GM13976 (cell line): Measurements from ENCODE around the gene MOV10L1.
"Not testable (repeated sequence)": the region's sequence is repeated elsewhere in the genome, so short reads cannot be mapped to it uniquely, and the experiment has no call there.

Experiments
- DNase-seq: peaks from one replicate; pipeline ENCODE4 v3.0.0; 2012; ENCODE audit warnings: low spot score
- CTCF ChIP-seq: IDR thresholded peaks from 2 replicates; pipeline ENCODE4 v1.5.1; 2012; ENCODE audit warnings: borderline replicate concordance, mild to moderate bottlenecking; ENCODE audit not compliant: insufficient read depth; ENCODE audit errors: extremely low read depth, missing control alignments, control extremely low read depth
- in situ Hi-C: fragments of 300-500 bp; cut with MboI; formaldehyde crosslinking; loops from one replicate; pipeline ENCODE4 v1.12.0; 2022; ENCODE audit warnings: low sequenced_read_pairs, mixed read lengths, inconsistent platforms; ENCODE audit not compliant: unreplicated experiment

Gene MOV10L1

DNA sequence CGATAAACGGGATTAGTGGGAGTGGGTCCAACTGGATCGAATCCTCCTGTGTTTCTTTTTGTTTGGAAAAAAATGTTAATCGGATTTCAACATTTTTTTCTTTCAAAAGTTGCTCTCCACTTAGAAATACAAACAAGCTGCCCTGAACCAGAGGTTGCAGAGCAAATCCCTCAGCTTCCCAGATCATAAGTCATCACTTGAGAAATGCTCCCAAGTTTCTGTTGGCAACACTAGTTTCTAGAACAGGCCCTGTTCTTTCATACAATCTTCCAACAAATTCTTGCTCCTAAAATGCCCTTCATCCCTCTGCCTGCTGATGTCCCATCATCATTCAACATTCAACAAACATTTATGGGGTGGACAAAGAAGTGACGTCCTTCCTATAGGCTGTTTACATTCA lies 3.3 kb upstream of the MOV10L1 start:
- no peak for DNase-seq
- in situ Hi-C loops = no loop called here
- TF ChIP-seq CTCF = no peak

- in situ Hi-C loops, DNase-seq: not testable (repeated sequence)
These were observed 2.8 kb upstream of the MOV10L1 start for GRCh38 chr22:50086975-50087374.

DNA sequence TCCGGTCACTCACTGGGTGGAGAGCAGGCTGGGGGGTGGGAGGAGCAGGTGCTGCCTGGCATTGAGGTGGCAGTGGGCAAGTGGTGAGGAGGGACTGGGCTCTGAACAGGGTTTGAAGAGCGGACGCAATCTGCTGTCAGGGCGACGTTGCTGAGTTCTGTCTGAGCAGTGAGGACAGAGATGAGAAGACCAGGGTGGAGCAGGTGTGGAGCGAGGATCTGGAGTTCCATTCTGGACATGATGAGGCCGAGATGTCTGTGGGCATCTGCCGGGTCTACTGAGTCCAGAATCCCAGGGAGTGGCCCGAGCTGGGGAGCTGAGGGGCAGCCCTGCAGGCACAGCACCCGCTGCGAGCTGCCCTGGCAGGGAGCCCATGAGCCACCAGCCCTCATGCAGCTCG lies 2.2 kb upstream of the MOV10L1 start:
- in situ Hi-C loops = no loop called here
- TF ChIP-seq CTCF = no peak
- DNase-seq = peak; percentile 13

DNA sequence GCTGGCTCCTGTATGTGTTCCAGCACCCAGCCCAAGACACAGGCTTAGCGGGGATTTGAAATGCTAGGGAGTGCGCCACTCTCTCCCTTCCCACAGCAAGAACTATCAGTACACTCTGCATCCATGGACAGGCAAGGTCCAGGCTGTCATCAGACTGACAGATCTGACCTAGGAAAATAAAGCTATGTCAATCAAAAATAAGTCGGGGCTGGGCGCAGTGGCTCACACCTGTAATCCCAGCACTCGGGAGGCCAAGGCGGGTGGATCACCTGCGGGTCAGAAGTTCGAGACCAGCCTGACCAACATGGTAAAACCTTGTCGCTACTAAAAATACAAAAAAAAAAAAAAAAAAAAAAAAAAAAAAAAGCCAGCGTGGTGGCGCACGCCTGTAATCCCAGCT lies 1.7 kb upstream of the MOV10L1 start:
- no peak for TF ChIP-seq CTCF
- no peak for DNase-seq
- in situ Hi-C loops = no loop called here

- in situ Hi-C loops = no loop called here
These were observed 575 bp upstream of the MOV10L1 start for GRCh38 chr22:50089231-50089630.

DNA sequence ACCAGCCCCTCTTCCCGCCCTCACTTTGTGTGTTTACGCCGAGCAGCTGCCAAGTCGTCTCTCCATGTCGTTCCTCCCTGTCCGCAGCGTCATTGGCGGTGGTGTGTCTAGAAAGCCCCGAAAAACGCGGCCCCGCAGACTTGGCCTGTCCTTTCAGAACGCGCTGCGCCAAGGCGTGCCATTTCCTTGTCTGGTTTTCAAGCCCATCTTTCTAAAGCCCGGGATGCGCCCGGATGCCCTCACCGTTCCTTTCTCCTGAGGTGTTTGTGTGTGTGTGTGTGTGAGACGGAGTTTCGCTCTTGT lies 557 bp downstream of the MOV10L1 start:
- in situ Hi-C loops = no loop called here
- DNase-seq = no peak

More at GRCh38 chr22:50089231-50089630, 575 bp upstream of the MOV10L1 start:
- no peak for TF ChIP-seq CTCF
- DNase-seq = no peak

DNA sequence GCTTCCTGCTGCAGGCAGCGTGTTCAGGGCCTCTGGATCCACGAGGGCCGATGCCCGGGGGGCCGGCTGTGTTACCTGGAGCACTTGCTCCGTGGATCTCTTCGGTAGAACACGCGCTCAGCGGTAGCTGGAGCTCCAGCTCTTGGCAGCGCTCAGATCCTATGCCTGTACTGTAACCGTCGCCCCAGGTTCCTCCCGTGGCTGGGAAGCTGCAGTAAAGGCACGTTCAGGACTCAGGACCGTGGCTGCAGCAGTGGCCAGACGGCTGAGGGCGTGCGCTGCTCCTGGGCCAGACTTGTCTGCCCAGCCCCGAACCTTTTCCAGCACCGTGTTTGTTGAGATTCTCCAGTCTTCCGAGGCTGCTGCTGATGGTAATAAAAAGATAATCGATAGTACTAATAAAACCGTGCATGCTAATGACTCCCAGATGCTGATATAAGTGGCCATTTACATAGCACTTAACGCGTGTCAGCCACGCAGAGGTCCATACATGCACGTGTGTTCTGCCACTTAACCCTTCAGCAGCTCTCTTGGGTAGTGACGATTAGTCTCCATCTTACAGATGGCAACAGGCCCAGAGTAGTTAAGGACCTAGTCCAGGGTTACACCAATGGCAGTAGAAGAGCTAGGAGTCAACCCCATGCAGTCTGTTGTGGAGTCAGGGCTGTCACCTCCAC lies 1.4 kb downstream of the MOV10L1 start:
- TF ChIP-seq CTCF = no peak
- in situ Hi-C loops = no loop called here
- DNase-seq = no peak

More for the DNA sequence above, 557 bp downstream of the MOV10L1 start:
- no peak for TF ChIP-seq CTCF
